Measurements from ENCODE around the gene VGLL4.
"Not testable (repeated sequence)": the region's sequence is repeated elsewhere in the genome, so short reads cannot be mapped to it uniquely, and the experiment has no call there.

The VGLL4 gene

DNA sequence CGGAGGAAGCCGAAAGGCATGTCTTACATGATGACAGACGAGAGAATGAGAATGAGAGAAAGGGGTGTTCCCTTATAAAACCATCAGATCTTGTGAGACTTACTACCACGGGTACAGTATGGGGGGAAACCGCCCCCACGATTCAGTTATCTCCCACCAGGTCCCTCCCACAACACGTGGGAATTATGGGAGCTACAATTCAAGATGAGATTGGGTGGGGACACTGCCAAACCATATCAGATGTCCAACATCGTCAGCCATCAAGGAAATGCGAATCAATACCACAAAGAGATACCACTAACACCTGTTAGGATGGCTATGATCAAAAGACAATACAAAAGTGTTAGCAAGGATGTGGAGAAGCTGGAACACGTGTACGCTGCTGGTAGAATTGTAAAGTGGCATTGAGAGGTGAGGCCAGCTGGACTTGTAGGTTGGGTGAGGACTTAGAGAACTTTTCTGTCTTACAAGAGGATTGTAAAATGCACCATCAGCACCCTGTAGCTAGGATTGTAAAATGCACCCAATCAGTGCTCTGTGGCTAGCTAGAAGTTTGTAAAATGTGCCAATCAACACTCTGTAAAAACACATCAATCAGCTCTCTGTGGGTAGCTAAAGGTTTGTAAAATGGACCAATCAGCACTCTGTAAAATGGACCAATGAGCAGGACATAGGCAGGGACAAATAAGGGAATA lies 37.5 kb downstream of the VGLL4 start:
- ATAC-seq (no peak), DNase-seq (no peak)

DNA sequence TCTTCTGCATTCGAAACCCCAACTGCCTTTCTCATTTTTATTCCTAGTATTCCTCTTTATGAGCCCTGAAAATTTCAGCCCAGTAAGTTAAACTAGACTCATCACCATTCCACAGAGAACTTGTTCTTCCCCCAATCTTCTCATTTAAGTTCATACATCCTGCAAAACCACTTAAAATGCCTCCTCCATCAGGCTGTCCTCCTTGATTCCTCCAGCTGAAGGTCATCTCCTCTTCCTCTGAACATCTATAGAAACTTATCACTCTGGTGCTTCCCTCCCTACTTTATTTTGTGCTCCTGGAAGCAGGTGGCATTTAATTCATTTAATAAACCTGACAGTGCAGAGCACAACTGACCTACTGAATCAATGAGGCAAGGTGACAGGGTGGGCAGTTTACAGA lies 38.3 kb downstream of the VGLL4 start:
- ATAC-seq (no peak), DNase-seq (no peak)

DNA sequence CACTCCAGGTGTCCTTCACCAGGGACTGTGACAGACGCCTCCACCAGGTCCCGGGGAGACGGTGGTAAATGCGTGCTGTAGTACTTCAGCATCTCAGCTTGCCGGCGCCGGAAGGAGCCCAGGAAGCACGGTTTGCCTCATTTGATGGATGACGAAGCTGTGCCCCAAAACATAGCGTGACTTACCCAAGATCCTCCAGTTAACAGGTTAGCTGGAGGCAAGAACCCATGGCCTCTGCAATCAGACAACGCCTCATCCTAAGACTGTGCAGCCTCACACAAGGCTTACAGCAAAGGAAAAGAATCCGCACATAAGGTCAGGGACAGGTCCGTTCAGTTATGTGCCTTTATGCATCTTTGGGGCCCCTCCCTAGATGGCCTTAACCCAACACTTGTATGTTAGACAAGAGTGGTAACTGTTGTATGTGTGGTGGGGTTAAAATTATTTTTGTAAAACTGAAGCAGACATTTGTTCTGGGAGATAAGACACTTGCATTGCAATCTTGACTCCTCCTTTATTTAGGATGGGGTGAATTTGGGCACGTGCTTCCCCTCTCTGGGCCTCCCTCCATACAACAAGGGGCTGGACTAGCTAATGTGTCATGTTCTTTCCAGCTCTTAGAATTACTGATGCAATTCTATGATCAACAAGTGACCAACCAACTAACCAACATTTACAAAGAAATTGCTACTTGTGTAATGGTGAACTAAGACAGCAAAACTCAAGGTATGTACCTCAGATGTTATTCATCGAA lies 39.4 kb downstream of the VGLL4 start:
- no peak for DNase-seq
- no peak for ATAC-seq

DNA sequence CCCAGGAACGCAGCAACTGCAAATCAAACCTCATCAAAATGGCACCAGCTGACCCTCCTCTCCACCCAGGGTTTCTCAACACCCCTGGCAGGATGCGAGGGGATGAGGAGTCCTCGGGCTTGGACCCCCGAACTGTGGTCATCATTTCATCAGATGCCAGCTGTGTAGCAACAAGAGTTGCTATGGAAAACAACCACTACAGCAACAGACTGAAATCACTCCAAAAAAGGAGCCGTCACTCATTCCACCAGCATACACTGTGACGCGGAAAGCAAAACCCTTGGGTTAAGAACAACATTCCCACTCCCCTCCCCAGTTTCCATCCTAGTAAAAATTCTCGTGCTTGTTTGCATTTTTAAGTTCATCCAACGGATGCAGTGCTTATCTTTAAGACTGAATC lies 40.1 kb downstream of the VGLL4 start:
- no peak for ATAC-seq
- DNase-seq: no peak

DNA sequence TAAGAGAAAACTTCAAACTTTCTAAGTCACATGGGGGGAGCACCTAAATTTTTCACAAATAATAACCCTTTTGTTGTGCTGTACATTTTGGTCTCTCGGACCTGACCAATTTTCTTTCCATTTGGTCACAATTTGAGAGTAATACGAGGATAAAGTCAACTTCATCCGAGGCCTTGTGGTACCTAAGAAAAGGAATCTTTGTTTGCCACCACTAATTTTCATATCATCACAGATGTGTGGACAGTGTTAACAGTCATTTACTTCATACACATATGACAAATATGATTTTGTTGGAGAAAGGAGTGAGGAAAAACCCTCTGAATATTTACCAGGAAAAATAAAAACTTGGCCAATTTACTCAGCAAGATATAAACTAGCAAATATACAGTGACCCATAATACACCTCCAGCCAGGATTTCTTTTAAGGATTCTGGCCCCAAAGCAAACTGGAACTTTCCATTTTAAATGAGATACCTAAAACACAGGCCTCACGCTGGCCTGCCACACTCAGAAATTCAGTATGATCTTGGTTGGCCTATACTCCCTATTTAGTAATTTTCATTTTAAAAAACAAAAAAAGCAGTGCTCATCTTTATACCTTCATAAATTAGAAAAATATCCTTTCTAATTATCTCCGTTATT lies 40.7 kb downstream of the VGLL4 start:
- DNase-seq (no peak), ATAC-seq (no peak)

DNA sequence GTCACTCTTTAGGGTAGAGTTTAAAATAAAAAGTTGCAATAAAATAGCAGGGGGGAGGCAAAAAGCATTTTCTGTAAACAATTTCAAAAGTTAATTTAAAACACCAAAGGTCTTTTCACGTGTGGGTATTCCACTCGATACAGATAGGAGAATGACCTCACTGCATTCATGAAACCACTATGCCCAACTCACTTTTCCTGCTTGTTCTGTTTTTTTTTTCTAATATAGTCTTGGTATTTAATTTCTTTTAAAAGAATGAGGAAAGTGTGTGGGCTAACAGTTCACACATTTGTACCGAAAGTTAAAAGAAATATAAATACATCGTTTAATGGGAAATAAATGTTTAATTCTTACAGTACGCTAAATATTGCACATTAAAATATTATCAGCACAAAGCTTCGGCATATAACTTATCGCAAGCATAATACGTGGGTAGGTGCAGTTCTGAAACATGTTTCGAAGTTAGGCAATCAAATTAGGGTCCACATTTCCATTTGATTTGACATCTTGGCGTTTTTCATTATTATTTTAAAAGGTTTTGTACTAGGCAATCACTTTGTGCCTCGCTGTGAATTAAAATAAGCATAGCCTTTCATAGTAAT lies 41.4 kb downstream of the VGLL4 start:
- no peak for DNase-seq
- no peak for ATAC-seq

DNA sequence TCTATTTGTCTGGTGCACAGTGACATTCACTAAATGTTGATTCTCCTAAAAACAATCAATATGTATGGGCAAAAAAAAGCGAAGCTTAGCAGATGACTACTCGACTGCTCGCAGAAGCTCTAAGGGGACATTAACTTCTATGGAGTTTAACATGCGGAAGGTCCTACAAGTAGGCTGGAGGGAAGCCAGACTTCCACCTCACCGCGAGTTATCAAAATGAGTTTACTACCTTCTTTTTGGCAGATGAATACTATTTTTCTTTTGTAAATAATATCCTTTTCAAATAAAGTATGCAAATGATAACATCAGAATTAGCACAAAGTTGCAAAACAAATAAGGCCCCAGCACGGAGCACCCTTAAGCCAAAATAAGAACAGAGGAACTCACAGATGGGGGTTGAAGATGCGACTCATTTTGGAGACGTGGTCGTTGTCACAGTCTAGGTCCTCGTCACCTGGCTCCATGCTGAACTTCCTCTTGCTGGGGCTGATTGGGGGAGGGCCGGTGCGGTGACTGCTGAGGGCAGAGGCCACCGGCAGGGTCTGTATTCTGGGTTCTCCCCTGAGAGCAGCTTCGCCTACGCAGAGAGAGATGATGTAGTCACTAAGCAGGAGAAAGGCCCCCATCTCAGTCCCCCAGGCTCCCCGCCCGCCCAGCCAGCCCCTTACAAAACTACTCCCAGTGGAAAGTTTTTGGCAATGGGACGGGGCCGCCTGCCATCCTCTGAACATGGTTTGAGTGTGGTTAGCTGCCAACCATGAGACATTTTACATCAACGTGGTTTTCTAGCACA lies 42.1 kb downstream of the VGLL4 start:
- DNase-seq: peak; percentile 80
- peak; percentile 98 for ATAC-seq

DNA sequence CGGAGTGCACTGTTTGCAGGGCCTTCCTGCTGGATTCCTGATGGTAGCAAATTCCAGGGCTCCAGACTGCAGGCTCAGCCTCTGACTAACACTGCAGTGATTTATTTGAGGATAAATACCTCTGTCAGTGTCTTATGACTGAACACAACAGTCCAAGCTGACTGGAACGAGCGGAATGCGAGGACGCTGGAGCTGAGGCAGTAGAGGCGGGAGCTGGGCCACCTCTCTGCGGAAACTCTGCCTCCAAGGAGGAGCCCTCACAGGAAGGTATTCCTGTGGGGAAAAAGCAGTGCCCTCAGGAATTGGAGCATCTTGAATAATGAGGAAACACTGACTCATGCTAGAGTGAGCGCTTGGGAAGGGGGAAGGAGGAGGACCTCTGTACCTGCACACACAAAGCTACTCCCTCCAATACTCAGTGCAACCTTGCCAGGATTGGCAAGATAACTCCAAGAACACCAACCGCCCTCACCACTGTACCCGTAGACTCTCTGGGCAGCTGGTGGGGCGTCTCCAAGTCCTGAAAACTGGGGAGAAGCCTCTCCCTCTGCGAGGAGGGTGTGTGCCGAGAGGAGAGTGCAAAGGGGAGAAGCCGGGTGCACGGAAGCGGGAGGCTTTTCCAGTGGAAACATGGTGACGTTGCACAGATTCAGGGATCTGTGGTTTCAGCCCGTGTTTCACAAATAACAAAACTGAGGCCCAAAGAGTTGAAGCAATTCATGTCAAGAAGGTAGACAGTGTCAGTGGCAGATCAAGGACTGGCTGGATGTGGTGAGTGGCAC lies 43.0 kb downstream of the VGLL4 start:
- DNase-seq: no peak
- no peak for ATAC-seq

DNA sequence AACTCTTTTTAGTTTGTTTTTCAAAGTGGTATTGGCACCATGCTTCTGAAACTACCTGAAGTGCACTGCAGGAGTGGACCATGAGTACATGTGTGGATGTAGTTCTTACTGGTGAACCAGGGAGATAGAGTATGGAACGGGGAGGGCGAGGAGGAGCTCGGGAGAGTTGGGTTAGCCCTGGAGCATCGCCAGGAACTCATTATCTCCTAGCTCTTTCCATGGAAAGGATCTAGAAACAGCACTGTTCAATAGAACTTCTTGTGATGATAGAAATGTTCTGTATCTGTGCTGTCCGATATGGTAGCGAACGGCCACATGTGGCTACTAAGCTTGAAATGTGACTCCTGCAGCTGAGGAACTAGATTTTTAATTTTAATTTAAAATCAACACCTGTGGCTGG lies 47.3 kb downstream of the VGLL4 start:
- no peak for DNase-seq
- ATAC-seq: no peak

DNA sequence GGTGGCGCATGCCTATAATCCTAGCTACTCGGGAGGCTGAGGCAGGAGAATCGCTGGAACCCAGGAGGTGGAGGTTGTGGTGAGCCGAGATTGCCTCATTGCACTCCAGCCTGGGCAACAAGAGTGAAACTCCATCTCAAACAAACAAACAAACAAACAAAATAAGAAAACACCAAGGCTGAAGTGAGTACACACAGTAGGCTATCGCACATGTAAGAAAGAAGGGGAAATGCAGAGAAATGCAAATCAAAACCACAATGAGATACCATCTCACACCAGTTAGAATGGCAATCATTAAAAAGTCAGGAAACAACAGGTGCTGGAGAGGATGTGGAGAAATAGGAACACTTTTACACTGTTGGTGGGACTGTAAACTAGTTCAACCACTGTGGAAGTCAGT lies 48.7 kb downstream of the VGLL4 start:
- not testable (repeated sequence) for DNase-seq

DNA sequence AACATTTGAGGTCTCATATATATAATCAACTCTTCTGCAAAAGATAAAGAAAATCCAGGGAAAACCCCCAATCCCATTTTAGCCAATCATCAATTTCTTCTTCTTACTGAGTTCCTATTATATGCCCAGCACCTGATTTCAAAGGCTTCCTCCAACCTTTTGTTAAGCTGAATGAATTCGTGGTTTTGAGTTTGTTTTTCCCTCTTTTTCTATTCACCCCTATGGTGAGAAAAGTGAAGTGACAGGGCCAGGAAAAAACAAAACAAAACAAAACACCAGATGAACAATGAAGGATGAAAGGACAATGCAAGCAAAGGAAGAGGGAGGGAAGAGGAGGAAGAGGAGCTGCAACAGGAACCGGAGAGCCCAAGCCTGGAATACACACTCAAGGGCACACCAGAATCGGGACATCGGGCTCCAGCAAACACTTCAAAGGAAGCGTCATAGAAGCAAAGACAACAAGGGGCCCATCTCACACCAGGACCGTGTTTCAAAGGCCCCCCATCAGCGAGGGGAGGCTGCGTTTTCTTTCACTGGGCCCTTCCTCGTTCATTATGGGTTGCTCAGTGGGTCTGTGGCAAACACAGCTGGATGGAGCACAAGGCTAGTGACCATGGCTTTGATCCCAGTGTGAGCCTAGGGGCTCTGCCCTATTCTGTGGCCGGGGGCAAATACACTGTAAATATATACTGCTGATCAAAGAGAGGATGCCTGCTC lies 50.2 kb downstream of the VGLL4 start:
- ATAC-seq: no peak
- DNase-seq: no peak

More for the DNA sequence above, 48.7 kb downstream of the VGLL4 start:
- ATAC-seq: not testable (repeated sequence)

DNA sequence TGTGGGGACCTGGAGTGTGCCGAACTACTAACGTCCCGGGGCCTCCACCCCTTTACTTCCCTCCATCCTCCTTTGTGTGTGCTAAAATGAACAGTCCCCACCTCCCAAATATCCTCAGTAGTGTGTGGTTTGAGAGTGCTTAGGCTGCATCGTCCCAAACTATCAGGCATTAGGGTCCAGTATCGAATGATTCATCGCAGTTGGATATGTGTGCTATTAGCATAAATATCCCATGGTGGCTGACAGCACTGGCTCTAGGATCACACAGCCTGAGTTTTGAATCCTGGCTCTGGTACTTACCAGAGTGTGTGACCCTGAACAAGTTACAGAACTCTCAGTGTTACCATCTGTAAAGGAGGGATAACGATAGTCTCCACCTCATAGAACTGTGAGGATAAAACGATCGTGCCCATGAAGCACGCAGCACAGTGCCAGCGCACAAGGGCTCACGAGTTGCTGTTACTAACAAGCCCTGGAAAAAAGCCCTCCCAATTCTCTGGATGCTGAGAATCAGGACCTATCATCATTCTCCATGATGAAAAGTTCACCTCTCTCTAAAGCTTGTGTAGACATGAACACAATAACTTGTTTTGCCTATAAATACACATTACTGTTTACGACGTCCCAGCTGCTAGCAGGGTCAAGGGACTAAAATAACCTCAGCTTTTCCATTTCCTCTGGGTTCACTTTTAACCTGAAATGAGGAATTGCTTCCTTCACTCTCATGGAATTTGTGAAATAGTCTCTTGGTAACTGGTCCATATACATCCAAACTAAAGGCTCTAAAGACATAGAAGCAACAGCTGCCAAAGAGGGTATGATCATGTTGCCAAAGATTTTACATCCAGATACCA lies 51.0 kb downstream of the VGLL4 start:
- DNase-seq (no peak), ATAC-seq (no peak)

DNA sequence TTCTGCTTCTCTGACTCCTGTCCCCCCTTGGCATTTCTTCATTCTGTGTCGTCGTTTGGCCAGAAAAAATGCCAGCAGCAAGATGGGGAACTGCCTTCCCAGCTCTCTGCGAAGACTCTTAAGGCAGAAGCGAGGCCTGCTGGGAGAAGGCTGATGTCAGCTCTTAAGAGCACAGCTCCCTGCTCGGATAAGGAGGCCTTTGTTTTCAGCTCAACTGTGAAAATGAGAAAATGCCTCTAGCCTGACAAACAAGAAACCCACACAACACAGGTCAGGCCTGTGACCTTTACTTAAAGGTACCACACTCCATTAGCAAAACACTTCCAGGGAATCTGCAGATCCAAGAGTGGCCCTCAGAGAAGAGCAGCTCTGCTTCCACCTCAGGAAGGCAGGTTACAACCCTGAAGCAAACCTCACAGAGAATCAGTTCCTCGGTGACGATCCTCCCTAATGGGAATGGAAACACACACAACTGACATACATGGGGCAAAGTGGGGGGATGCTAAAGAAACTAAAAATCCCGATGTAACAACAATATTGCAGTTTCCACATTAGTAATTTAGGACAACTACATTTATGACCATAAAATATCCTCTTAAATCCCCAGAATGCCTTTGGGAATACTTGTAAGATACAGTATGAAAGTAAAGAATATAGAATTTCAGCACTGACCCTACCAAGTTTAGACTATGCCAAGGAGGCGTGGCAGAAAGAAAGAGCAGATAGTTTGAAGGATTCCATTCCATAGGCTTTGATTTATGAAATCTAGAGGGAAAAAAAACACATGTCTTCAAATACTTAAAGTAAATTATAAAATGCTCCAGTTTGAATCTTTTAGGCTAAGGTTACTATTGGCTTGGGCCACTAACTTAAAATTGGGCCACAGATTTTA lies 52.1 kb downstream of the VGLL4 start:
- DNase-seq: no peak

DNA sequence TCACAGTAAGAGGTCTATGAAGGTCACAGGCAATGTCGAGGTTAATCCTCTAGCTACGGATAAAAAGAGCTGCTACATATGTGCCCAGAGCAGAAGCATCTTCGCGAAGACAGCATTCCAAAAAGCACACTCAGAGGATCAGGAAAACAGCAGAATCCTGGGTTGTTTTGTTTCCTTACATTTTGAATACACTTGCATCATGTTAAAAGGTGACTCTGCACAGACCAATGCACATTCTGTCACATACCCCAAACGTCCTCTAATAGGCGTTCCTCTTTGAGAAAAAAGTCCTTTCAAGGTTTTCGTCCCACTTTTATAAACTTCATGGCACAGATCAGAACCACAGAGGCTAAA lies 52.7 kb downstream of the VGLL4 start:
- ATAC-seq (no peak), DNase-seq (no peak)

More for the DNA sequence above, 52.1 kb downstream of the VGLL4 start:
- ATAC-seq: no peak

DNA sequence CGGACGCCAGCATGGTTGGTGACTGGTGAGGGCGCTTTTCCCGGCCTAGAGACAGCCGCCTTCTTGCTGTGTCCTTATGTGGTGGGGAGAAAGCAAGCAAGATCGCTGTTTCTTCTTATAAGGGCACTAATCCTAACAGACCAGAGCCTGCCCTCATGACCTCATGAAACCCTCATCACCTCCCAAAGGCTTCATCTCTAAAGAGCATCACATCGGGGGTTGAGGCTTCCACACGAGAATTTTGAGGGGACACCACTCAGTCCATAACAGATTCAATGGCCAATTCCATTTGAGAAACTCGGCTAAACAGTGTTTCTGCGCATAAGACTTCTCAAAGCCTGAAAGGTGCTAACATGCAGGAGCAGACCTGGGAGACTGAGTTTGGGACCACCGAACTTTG lies 54.0 kb downstream of the VGLL4 start:
- ATAC-seq (no peak), DNase-seq (no peak)

DNA sequence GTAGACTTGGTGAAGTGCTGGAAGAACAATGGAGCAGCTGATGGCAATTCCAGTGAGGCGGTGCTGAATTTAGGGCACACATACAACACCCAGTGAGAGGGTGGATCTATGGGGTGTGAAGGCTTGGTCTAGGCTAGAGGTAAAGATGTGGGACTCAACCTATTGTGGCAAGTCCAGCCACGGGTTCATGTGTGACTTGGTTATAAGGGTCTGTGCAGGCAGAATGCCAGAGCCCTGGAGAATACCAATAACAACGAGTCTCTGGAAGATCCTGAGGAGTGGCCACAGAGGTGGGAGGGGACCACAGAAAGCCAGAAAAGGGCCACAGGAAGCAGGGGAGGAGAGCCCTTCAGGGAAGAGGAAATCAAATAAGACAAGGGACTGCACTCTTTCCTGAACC lies 55.0 kb downstream of the VGLL4 start:
- ATAC-seq (no peak), DNase-seq (no peak)

DNA sequence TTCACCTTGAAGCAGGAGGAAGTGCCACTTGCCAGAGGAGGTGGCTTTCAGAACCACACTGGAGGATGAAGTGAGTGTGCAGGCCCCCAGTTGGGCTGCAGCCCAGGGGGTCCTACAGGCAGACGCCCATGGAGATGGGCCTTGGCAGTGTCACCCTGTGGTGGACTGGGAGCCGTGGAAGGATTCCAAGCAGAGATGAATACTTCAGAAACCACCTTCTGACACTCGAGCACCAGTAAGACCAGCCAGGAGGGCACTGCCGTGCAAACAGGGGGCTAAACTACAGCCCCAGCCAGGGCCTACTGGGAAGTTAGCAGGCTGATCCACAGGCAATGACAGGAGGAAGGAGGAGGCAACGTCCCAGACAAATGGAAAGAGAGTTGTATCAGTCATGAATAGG lies 55.4 kb downstream of the VGLL4 start:
- no peak for DNase-seq
- ATAC-seq: no peak

DNA sequence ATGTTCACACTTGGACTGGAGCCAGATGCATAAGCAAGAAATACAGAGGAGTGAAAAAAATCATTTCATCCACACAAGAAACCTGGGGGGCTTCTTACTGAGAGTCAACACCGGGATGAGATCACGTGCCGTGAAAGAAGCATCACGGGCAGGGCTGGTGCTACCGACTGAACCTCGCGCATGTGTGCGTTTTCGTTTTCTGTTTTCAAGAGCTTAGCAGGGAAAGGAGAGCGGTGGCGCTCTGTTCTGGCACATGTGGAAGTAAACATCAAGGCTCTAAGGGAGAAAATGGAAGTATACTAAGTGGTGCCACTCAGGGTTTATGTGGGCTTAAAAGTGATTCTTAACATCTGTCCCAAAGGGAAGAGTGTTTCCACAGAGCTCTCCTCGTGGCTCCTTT lies 55.9 kb downstream of the VGLL4 start:
- ATAC-seq: no peak
- no peak for DNase-seq

DNA sequence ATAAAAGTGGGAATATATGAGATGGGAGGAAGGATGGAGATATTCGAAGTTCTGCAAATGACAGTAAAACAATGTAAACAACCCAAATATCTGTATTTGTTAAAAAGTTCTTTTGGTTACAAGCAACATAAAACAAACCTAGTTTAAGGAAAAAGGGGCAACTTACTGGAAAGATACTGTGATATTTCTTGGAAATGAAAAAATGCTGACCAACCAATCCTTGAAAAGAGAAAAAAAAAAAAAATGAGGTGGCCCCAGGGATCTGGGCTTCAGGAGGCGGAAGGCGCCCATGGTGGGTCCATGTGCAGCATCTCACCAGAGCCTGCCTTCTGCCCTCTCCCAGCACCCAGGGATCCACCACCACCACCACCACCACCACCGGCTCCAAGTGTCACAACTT lies 59.1 kb downstream of the VGLL4 start:
- ATAC-seq (no peak), DNase-seq (no peak)
